Loucy (cell line): ENCODE results near the gene SDF4.

Experiments
- H2AFZ ChIP-seq: fragments of 200-600 bp; sonication (generic); 2 replicates; pipeline ENCODE4 v1.6.0; 2016; ENCODE audit warnings: antibody characterized with exemption, mild to moderate bottlenecking, low read length, moderate library complexity
- H3F3A ChIP-seq: fragments of 200-600 bp; 2 replicates; pipeline ENCODE4 v1.6.0; 2016; ENCODE audit warnings: antibody characterized with exemption, low read depth, mild to moderate bottlenecking
- H3K27me3 ChIP-seq: fragments of 200-600 bp; sonication (generic); 2 replicates; pipeline ENCODE4 v1.6.1; 2014; ENCODE audit warnings: low read length, mild to moderate bottlenecking; ENCODE audit not compliant: insufficient read depth, poor library complexity, severe bottlenecking
- H3K36me3 ChIP-seq: fragments of 200-600 bp; sonication (generic); 2 replicates; pipeline ENCODE4 v1.6.1; 2016; ENCODE audit warnings: low read length; ENCODE audit not compliant: insufficient read depth
- H3K4me1 ChIP-seq: fragments of 200-600 bp; sonication (generic); 2 replicates; pipeline ENCODE4 v1.5.1; 2014; ENCODE audit warnings: low read length, mild to moderate bottlenecking; ENCODE audit not compliant: insufficient read depth, poor library complexity, severe bottlenecking
- H3K4me2 ChIP-seq: fragments of 200-600 bp; sonication (generic); 2 replicates; pipeline ENCODE4 v1.6.0; 2014; ENCODE audit warnings: antibody characterized with exemption, low read length, low read depth, mild to moderate bottlenecking; ENCODE audit not compliant: poor library complexity, severe bottlenecking
- H3K4me3 ChIP-seq: fragments of 200-600 bp; sonication (generic); 2 replicates; pipeline ENCODE4 v1.5.1; 2014; ENCODE audit warnings: low read length, mild to moderate bottlenecking, mixed read lengths; ENCODE audit not compliant: poor library complexity, severe bottlenecking
- H3K79me2 ChIP-seq: fragments of 200-600 bp; sonication (generic); 2 replicates; pipeline ENCODE4 v1.6.1; 2014; ENCODE audit warnings: low read length; ENCODE audit not compliant: insufficient read depth
- H3K9ac ChIP-seq: fragments of 200-600 bp; sonication (generic); 2 replicates; pipeline ENCODE4 v1.6.0; 2014; ENCODE audit warnings: mild to moderate bottlenecking, low read depth, low read length, moderate library complexity; ENCODE audit not compliant: poor library complexity, severe bottlenecking
- H3K9me2 ChIP-seq: fragments of 200-600 bp; sonication (generic); replicated peaks from 2 replicates; pipeline ENCODE4 v1.6.1; 2016; ENCODE audit warnings: low read depth, low read length, mixed read lengths
- H3K9me3 ChIP-seq: fragments of 200-600 bp; sonication (generic); 2 replicates; pipeline ENCODE4 v1.6.1; 2014; ENCODE audit warnings: mild to moderate bottlenecking, antibody characterized with exemption, low read length, low read depth; ENCODE audit not compliant: insufficient read depth
- H4K20me1 ChIP-seq: fragments of 200-600 bp; sonication (generic); 2 replicates; pipeline ENCODE4 v1.6.0; 2014; ENCODE audit warnings: antibody characterized with exemption, low read length, mild to moderate bottlenecking; ENCODE audit not compliant: insufficient read depth, poor library complexity, severe bottlenecking
- CTCF ChIP-seq: fragments of 200-600 bp; sonication (generic); conservative IDR thresholded peaks from 2 replicates; pipeline ENCODE4 v1.5.1; 2014; ENCODE audit warnings: mild to moderate bottlenecking, antibody characterized with exemption, low read length
- EZH2phosphoT487 ChIP-seq: fragments of 200-600 bp; IDR thresholded peaks from 2 replicates; pipeline ENCODE4 v1.6.1; 2018; ENCODE audit warnings: antibody characterized with exemption, mild to moderate bottlenecking, moderate library complexity, borderline replicate concordance

The SDF4 gene

GRCh38 chr1:1183221-1183747 lies 48.5 kb downstream of the SDF4 start:
- H3K4me3 ChIP-seq, result no peak overlapping the region
- no peaks in the 10 kb centered on the region for H3K9me2 ChIP-seq
- H3K4me1 ChIP-seq, result no peaks in the 10 kb centered on the region
- no peaks in the 10 kb centered on the region for H3K27me3 ChIP-seq
- no peaks in the 10 kb centered on the region for H3K9me3 ChIP-seq
- H3K4me2 ChIP-seq, result no peak overlapping the region
- no peak overlapping the region for H2AFZ ChIP-seq
- no peaks in the 10 kb centered on the region for H3K36me3 ChIP-seq
- H3F3A ChIP-seq, result no peaks in the 10 kb centered on the region
- TF ChIP-seq EZH2phosphoT487 (no peak), CTCF (no peak)
- no peaks in the 10 kb centered on the region for H3K79me2 ChIP-seq
- H4K20me1 ChIP-seq, result no peaks in the 10 kb centered on the region
- no peak overlapping the region for H3K9ac ChIP-seq

GRCh38 chr1:1182491-1183220 lies 49.1 kb downstream of the SDF4 start:
- no peaks in the 10 kb centered on the region for H3K36me3 ChIP-seq
- no peaks in the 10 kb centered on the region for H3K9me3 ChIP-seq
- H3K9ac ChIP-seq, result no peak overlapping the region
- TF ChIP-seq CTCF (no peak), EZH2phosphoT487 (no peak)
- no peak overlapping the region for H3K4me3 ChIP-seq
- no peak overlapping the region for H3K4me2 ChIP-seq
- H3K9me2 ChIP-seq, result no peaks in the 10 kb centered on the region
- H3K79me2 ChIP-seq, result no peaks in the 10 kb centered on the region
- H4K20me1 ChIP-seq, result no peaks in the 10 kb centered on the region
- no peaks in the 10 kb centered on the region for H3F3A ChIP-seq
- H3K27me3 ChIP-seq, result no peaks in the 10 kb centered on the region
- no peaks in the 10 kb centered on the region for H3K4me1 ChIP-seq
- no peak overlapping the region for H2AFZ ChIP-seq

- Histone ChIP-seq H3K9me2 (no peaks in the 10 kb centered on the region), H3K27me3 (no peaks in the 10 kb centered on the region), H3K9ac (no peak overlapping the region), H3K79me2 (no peaks in the 10 kb centered on the region), H3K4me2 (no peak overlapping the region), H4K20me1 (no peaks in the 10 kb centered on the region), H2AFZ (no peak overlapping the region), H3K36me3 (no peaks in the 10 kb centered on the region), H3K4me1 (no peaks in the 10 kb centered on the region), H3K4me3 (no peak overlapping the region), H3F3A (no peaks in the 10 kb centered on the region), H3K9me3 (no peaks in the 10 kb centered on the region)
- TF ChIP-seq CTCF, result no peak
- no peak for TF ChIP-seq EZH2phosphoT487
These were observed 49.8 kb downstream of the SDF4 start for GRCh38 chr1:1181938-1182410.
